Esophagus squamous epithelium (tissue), 4 donors: ENCODE measurements around the gene TRIM41.

Experiments
- CTCF ChIP-seq, 6 experiments: fragments of 450-650 bp in 4 of 6; fragments of 200-600 bp in 2 of 6; sonication (generic) in 2 of 6; IDR thresholded peaks; one replicate each; pipeline ENCODE4 v1.5.1; 2016 to 2019; ENCODE audit warnings: antibody characterized with exemption in 6 of 6, mild to moderate bottlenecking in 4 of 6, moderate library complexity in 4 of 6
- POLR2A ChIP-seq, 4 donors: fragments of 450-650 bp; IDR thresholded peaks; one replicate each; pipeline ENCODE4 v1.6.1; 2017; ENCODE audit warnings: antibody characterized with exemption in 4 of 4, mild to moderate bottlenecking in 4 of 4, moderate library complexity in 3 of 4

GRCh38 chr5:181230551-181230950 lies 7.5 kb downstream of the TRIM41 start:
- no peak for TF ChIP-seq CTCF (IDR thresholded peaks at IDR 0.05)
- TF ChIP-seq POLR2A (IDR thresholded peaks at IDR 0.05): no peak
